GM23248 (cell line): ENCODE measurements around the gene KIF1A.

ENCODE experiments used
- EZH2 ChIP-seq: fragments of 200-600 bp; sonication (generic); IDR thresholded peaks from 2 replicates; pipeline ENCODE4 v1.6.1; 2018; ENCODE audit warnings: antibody characterized with exemption, mild to moderate bottlenecking; ENCODE audit not compliant: insufficient read depth, poor library complexity, severe bottlenecking
- EZH2phosphoT487 ChIP-seq: fragments of 200-600 bp; sonication (generic); IDR thresholded peaks from 2 replicates; pipeline ENCODE4 v1.6.1; 2018; ENCODE audit warnings: antibody characterized with exemption, moderate library complexity, mild to moderate bottlenecking, low read depth; ENCODE audit not compliant: insufficient read depth

- no peak for TF ChIP-seq EZH2phosphoT487
- TF ChIP-seq EZH2, result no peak
These were observed 27.0 kb upstream of the KIF1A start for GRCh38 chr2:240846873-240847595.
